ENCODE measurements around the gene ERFL. TPM values are rescaled to one million over a fixed set of nuclear protein-coding genes. Genes with fewer than 3 reads are reported as not detected.

ERFL gene
- total and polyA plus RNA-seq, 8 donors, result 0.06 to 0.37 (median 0.22) TPM; not detected in 1

DNA sequence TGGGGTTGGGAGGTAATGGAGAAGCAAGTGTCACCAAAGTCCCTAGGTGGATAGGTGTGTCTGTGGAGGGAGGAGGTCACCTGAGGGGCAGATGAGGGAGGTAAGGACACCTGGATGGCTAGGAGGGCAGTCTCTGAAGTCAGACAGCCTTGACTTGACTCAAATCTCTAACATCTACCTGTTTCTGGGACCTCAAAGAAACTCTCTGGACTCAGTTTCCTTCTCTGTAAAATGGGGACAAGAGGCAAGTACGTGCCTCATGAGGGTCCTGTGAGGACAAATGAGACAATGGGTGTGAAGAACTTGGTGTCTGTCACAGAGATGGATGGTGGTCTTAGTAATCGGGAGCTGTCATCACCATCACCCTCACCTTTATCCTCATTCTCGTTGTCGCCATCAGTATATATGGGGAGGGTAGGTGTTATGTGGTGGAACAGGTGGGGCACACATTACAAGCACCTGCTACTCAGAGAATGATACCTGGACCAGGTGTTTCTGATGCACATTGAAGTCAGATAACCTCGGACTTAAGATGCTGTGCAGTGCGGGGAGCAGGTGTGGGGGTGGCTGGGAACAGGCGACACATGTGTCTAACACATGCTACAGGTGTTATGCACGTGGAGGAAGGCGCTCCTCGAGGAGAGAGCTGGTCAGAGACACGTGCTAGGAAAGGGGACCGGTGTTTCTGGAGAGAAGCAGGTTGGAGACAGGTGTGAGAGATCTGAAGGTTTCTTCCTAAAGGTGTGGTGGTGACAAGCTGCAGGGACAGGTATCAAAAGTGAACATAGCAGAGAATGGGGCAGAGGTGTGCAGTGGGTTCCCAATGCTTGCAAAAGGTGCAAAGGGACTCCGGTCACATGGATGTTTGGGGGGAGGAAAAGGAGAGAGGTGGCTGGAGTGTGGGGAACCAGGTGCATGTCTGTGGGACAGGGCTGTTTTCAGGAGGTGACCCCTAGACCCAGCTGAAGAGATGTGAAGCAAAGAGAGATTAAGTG lies 3.8 kb downstream of the ERFL start:
- no peak overlapping the region for H3K27ac ChIP-seq
- TF ChIP-seq, protein P1, sequence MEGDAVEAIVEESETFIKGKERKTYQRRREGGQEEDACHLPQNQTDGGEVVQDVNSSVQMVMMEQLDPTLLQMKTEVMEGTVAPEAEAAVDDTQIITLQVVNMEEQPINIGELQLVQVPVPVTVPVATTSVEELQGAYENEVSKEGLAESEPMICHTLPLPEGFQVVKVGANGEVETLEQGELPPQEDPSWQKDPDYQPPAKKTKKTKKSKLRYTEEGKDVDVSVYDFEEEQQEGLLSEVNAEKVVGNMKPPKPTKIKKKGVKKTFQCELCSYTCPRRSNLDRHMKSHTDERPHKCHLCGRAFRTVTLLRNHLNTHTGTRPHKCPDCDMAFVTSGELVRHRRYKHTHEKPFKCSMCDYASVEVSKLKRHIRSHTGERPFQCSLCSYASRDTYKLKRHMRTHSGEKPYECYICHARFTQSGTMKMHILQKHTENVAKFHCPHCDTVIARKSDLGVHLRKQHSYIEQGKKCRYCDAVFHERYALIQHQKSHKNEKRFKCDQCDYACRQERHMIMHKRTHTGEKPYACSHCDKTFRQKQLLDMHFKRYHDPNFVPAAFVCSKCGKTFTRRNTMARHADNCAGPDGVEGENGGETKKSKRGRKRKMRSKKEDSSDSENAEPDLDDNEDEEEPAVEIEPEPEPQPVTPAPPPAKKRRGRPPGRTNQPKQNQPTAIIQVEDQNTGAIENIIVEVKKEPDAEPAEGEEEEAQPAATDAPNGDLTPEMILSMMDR (IDR thresholded peaks at IDR 0.05), result no peak
- H3K4me3 ChIP-seq, result no peak overlapping the region
- no peaks in the 10 kb centered on the region for H3K9me3 ChIP-seq
- 46 to 47% methylated on average over 13 of the region's 13 CpGs for WGBS, 2 donors
- H3K4me1 ChIP-seq, result no peaks in the 10 kb centered on the region
- DNase-seq (no peak), FAIRE-seq (no peak), ATAC-seq (no peak)
- no peaks in the 10 kb centered on the region for H3K36me3 ChIP-seq
- intact Hi-C loops (cut with DNase I), result no loop called here
- no peaks in the 10 kb centered on the region for H3K27me3 ChIP-seq

DNA sequence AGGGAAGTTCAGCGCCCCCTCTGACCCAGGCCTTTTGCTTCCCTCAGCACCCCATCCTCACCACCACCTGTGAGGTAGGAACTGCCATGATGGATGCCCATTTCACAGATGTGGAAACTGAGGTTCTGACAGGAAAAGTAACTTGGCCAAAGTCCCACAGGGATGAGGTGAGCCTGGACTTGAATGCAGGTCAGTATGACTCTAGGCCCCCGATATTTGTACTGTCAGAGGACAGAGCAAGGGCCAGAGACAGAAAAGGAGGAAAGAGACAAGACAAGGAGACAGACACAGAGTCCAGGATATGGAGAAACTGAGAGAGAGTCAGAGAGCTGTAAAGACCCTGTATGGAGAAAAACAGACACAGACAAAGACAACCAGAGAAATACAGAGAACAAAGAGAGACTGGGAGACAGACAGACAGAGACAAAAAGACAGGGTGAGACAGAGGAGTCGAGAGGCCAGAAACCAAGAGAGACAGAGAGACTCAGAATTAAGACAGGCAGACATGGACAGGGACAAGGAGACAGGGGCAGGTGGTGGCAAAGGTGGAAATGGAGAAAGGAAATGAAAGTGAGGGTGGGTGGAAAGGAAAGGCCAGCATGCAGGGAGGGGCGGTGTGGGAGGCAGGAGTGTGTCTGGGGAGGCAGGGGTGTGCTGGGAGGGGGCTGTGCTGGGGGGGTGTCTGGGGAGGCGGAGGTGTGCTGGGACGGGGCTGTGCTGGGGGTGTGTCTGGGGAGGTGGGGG lies 5.0 kb downstream of the ERFL start:
- H3K9me3 ChIP-seq, result no peaks in the 10 kb centered on the region
- H3K27ac ChIP-seq, result no peak overlapping the region
- FAIRE-seq, result no peak
- H3K4me3 ChIP-seq, result no peak overlapping the region
- intact Hi-C loops (cut with DNase I), result no loop called here
- H3K36me3 ChIP-seq, result no peaks in the 10 kb centered on the region
- H3K4me1 ChIP-seq, result no peaks in the 10 kb centered on the region
- WGBS, 2 donors, result 49 to 55% methylated on average over 5 to 6 of the region's 6 CpGs
- TF ChIP-seq, protein P1 (IDR thresholded peaks at IDR 0.05), result no peak
- H3K27me3 ChIP-seq, result no peaks in the 10 kb centered on the region
- no peak for ATAC-seq
- DNase-seq, result peak in 1 of 6 donors; percentile 20

DNA sequence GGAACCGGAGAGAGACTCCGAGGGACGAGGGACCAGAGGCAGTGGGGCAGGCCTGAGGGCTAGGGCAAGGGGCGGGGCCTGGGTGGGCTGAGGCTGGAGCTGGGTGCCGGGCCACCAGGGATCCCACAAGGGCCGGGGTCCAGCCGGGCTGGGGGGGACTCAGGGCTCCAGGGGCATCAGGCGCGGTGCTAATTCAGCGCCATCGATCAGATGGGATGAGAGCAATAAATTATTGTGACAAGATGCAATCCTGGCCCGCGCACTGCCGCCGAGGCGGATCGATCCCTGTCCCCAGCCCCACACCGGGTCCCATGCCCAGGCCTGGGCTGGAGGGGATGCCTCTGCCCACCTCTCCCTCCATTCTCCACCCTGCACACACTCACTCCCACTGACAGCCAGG lies 5.7 kb downstream of the ERFL start:
- FAIRE-seq, result no peak
- Histone ChIP-seq H3K4me3 (no peak overlapping the region), H3K27me3 (no peaks in the 10 kb centered on the region), H3K27ac (no peak overlapping the region), H3K36me3 (no peaks in the 10 kb centered on the region), H3K4me1 (no peaks in the 10 kb centered on the region), H3K9me3 (no peaks in the 10 kb centered on the region)
- WGBS, 2 donors, result 25 to 29% methylated on average over 15 to 18 of the region's 18 CpGs
- intact Hi-C loops (cut with DNase I), result no loop called here
- peak in 1 of 6 donors; percentile 52 for DNase-seq
- no peak for ATAC-seq
- TF ChIP-seq, protein P1 (IDR thresholded peaks at IDR 0.05), result no peak

DNA sequence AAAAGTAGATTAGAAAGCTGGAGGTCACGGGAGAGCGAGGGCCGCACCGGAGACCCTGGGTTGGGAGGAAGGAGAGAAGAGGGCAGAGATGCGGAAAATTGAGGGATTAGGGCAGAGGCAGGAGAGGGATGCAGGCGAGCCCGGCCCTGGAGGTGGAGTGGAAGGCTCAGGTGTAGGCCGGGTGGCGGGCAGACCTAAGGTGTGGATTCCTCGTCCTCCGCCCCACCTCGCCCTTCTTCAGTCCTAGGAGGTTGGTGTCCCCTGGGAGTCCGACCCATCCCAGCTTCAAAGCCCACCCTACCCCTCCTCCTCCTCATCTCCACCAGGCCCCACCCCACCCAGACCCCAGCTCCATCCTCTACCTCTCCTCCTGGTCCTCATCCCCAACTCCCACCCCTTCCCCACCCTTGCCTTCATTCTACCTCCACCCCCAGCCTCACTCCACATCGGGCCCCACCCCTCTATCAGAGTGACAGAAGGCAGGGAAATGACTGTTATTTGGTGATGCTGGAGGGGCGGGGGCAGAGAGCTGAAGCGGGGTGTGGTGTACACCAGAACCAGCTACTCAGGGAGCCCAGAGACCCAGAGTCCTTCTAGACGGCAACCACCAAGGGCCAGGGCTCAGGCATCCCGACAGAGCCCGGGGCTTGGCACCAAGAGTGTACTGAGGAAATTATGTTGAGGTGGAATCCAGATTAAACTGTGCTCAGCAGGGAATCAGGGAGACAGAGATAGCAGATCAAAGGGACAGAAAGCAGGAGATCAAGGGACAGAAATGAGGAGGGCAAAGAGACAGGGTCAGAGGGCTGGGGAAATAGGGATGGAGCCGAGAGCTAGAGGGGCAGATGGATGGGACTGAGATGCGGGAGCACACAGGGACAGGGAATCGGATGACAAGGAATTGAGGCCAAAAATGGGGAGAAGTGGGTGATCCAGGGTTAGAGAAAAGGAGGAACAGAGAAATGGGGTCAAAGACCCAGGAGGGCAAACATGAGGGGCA lies 6.4 kb downstream of the ERFL start:
- Histone ChIP-seq H3K36me3 (no peaks in the 10 kb centered on the region), H3K27ac (no peak overlapping the region), H3K4me1 (no peaks in the 10 kb centered on the region), H3K9me3 (no peaks in the 10 kb centered on the region), H3K27me3 (no peaks in the 10 kb centered on the region), H3K4me3 (no peak overlapping the region)
- DNase-seq, result peak in 1 of 6 donors; percentile 37
- ATAC-seq, result no peak
- TF ChIP-seq, protein P1 (IDR thresholded peaks at IDR 0.05), result no peak
- no peak for FAIRE-seq
- WGBS, 2 donors, result 42 to 44% methylated on average over 19 to 22 of the region's 22 CpGs
- intact Hi-C loops (cut with DNase I), result no loop called here
